Common myeloid progenitor, CD34-positive (primary cell): ENCODE data around the gene CHCHD6.

Source experiments
- CTCF ChIA-PET: fragments of 350-600 bp; sonication (Branson Sonifier 250); formaldehyde crosslinking; loops from one replicate; lab custom pipeline; 2021; ENCODE audit warnings: antibody characterized with exemption; lab: Charles Lee
- POLR2A ChIA-PET: fragments of 350-600 bp; sonication (Branson Sonifier 250); formaldehyde crosslinking; loops from one replicate; lab custom pipeline; 2021; ENCODE audit warnings: antibody characterized with exemption; lab: Charles Lee
- DNase-seq, 3 donors: peaks; one replicate each; pipeline versions ENCODE4 v3.0.0 to v3.0.0-alpha.2; 2013
- H3K27ac ChIP-seq, 2 experiments: 1 replicate in 1 of 2; 2 replicates in 1 of 2; pipeline ENCODE4 v1.7.0; 2013; ENCODE audit warnings: inconsistent platforms in 2 of 2, low read length in 2 of 2, mild to moderate bottlenecking in 2 of 2, low read depth in 1 of 2, moderate library complexity in 1 of 2; ENCODE audit not compliant: severe bottlenecking in 2 of 2, insufficient read depth in 1 of 2, poor library complexity in 1 of 2
- H3K27me3 ChIP-seq, 5 experiments: replicated peaks in 2 of 5; 1 replicate in 3 of 5; 2 replicates in 2 of 5; pipeline versions ENCODE4 v1.6.1 to v1.7.0; 2013; ENCODE audit warnings: low read length in 4 of 5, mild to moderate bottlenecking in 2 of 5, moderate library complexity in 2 of 5, inconsistent platforms in 1 of 5; ENCODE audit not compliant: insufficient read depth in 5 of 5, control insufficient read depth in 4 of 5
- H3K36me3 ChIP-seq, 4 experiments: 1 replicate in 2 of 4; 2 replicates in 2 of 4; pipeline versions ENCODE4 v1.6.1 to v1.7.0; 2013; ENCODE audit warnings: low read length in 3 of 4, control low read depth in 1 of 4, mild to moderate bottlenecking in 1 of 4; ENCODE audit not compliant: control insufficient read depth in 4 of 4, insufficient read depth in 4 of 4
- H3K4me1 ChIP-seq, 4 experiments: 1 replicate in 3 of 4; 2 replicates in 1 of 4; pipeline versions ENCODE4 v1.6.1 to v1.7.1; 2013; ENCODE audit warnings: low read length in 3 of 4, mild to moderate bottlenecking in 3 of 4, control low read depth in 1 of 4, inconsistent platforms in 1 of 4, moderate library complexity in 1 of 4; ENCODE audit not compliant: control insufficient read depth in 4 of 4, insufficient read depth in 4 of 4; ENCODE audit errors: control extremely low read depth in 1 of 4
- H3K4me3 ChIP-seq, 7 experiments: 1 replicate in 4 of 7; 2 replicates in 3 of 7; pipeline versions ENCODE4 v1.5.1 to v1.7.0; 2013; ENCODE audit warnings: mild to moderate bottlenecking in 7 of 7, low read length in 6 of 7, moderate library complexity in 6 of 7, inconsistent platforms in 2 of 7, low read depth in 2 of 7, control low read depth in 1 of 7; ENCODE audit not compliant: insufficient read depth in 4 of 7, control insufficient read depth in 1 of 7; ENCODE audit errors: extremely low read depth in 1 of 7
- H3K9me3 ChIP-seq, 5 experiments: 1 replicate in 4 of 5; 2 replicates in 1 of 5; pipeline versions ENCODE4 v1.6.1 to v1.7.1; 2013; ENCODE audit warnings: low read length in 4 of 5, mild to moderate bottlenecking in 2 of 5, inconsistent platforms in 1 of 5, low read depth in 1 of 5, moderate library complexity in 1 of 5; ENCODE audit not compliant: control insufficient read depth in 4 of 5, insufficient read depth in 2 of 5; ENCODE audit errors: control extremely low read depth in 1 of 5
- WGBS: methylation state at CpG from one replicate; pipeline ENCODE4 v1.1.5; 2013; ENCODE audit not compliant: insufficient coverage; 5-methylcytosine and 5-hydroxymethylcytosine counted together

CHCHD6 gene

GRCh38 chr3:126947429-126947828, 243.4 kb downstream of the CHCHD6 start:
- DNase-seq, result peak in 2 of 3 donors; percentile 31 to 34
- Histone ChIP-seq H3K27me3 (peaks cover 0 to 32% (median 8%) of the 10 kb centered on the region in 5 experiments), H3K36me3 (no peaks in the 10 kb centered on the region), H3K27ac (no peak overlapping the region), H3K4me1 (peaks cover 5 to 22% (median 18%) of the 10 kb centered on the region in 4 experiments), H3K4me3 (no peak overlapping the region), H3K9me3 (no peaks in the 10 kb centered on the region)
- CTCF ChIA-PET, result interaction anchor here (1.1 kb wide), 1 partner anchor 14 kb away, joined by 3 read pairs; no protein-coding TSS in a partner anchor
- WGBS, result 14% methylated on average over 8 of the region's 8 CpGs
- POLR2A ChIA-PET, result interaction anchor here (0.6 kb wide), 1 partner anchor 192 kb away, joined by 4 read pairs; no protein-coding TSS in a partner anchor

- H3K4me1 ChIP-seq, result peaks cover 5 to 22% (median 18%) of the 10 kb centered on the region in 4 experiments
- H3K4me3 ChIP-seq, result no peak overlapping the region
- no peak overlapping the region for H3K27ac ChIP-seq
- ChIA-PET CTCF (no interaction called here), POLR2A (no interaction called here)
- 100% methylated on average over 4 of the region's 14 CpGs for WGBS
- no peak for DNase-seq
- H3K36me3 ChIP-seq, result no peaks in the 10 kb centered on the region
- peaks cover 0 to 33% (median 5%) of the 10 kb centered on the region in 5 experiments for H3K27me3 ChIP-seq
- no peaks in the 10 kb centered on the region for H3K9me3 ChIP-seq
Observed at GRCh38 chr3:126948980-126949535, 245.0 kb downstream of the CHCHD6 start.

DNA sequence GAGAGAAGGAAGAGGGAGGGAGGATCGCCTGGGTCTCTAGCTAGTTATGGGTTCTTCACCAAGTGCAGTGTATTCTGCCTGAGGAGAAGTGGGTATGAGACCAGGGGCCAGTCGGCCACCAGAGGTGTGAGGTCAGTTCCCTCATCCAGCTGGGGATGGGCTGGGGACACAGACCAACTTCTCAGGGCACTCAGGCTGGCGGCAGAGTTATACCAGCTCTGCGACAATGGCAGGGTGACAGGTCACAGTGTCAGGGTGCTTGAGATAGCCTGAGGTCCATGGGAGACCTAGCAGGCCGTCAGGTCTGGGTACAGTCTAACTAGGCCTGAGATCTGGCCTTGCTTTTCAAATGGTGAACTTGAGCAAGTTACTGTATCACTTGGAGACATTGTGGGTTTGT, 247.5 kb downstream of the CHCHD6 start:
- WGBS, result 98% methylated on average over 5 of the region's 5 CpGs
- CTCF ChIA-PET, result no interaction called here

DNA sequence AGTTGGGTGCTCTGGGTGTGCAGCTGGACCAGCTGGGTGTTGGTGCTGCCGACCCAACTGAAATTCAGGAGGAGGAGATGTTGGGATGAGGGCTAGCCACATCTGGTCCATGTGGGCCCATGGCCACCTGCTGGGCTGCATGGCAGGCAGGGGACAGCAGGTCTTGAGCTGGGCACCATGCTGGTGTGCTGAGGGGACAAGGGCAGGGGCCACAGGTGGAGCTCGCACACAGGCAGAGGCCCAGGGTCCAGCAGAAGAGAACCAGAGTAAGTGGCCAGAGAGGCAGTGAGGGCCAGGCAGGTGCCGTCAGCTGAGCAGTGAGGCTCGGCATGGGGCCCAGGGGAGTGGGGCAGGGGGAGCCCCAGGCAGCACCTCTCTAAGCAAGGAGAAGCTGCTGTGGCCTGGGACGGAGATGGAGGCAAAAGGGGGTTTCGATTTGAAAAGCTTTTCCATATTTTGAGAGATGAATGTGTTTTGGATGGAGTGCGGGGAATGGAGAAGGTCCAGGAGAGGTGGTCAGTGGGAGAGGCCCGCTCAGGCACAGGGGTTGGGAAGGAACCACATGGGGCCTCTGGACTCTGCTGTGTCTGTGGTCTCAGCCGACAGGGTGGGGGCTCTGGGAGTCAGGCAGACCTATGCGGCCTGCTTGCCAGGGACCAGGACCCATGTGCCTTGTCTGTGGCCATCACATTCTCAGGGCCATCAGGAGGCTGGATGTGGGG, 248.4 kb downstream of the CHCHD6 start:
- CTCF ChIA-PET, result no interaction called here
- WGBS, result 94% methylated on average over 8 of the region's 10 CpGs
- H3K9me3 ChIP-seq, result no peaks in the 10 kb centered on the region
- POLR2A ChIA-PET, result interaction anchor here (0.6 kb wide), 1 partner anchor 141 kb away, joined by 3 read pairs; no protein-coding TSS in a partner anchor
- H3K36me3 ChIP-seq, result no peaks in the 10 kb centered on the region
- peaks cover 0 to 28% (median 3%) of the 10 kb centered on the region in 5 experiments for H3K27me3 ChIP-seq
- peaks cover 5 to 26% (median 16%) of the 10 kb centered on the region in 4 experiments for H3K4me1 ChIP-seq
- no peak overlapping the region for H3K4me3 ChIP-seq
- DNase-seq, result no peak
- H3K27ac ChIP-seq, result no peak overlapping the region

More for the DNA sequence above, 247.5 kb downstream of the CHCHD6 start:
- Histone ChIP-seq H3K4me3 (no peak overlapping the region), H3K4me1 (peaks cover 5 to 22% (median 18%) of the 10 kb centered on the region in 4 experiments), H3K9me3 (no peaks in the 10 kb centered on the region), H3K36me3 (no peaks in the 10 kb centered on the region), H3K27me3 (peaks cover 0 to 31% (median 3%) of the 10 kb centered on the region in 5 experiments), H3K27ac (no peak overlapping the region)
- no peak for DNase-seq
- POLR2A ChIA-PET, result no interaction called here

DNA sequence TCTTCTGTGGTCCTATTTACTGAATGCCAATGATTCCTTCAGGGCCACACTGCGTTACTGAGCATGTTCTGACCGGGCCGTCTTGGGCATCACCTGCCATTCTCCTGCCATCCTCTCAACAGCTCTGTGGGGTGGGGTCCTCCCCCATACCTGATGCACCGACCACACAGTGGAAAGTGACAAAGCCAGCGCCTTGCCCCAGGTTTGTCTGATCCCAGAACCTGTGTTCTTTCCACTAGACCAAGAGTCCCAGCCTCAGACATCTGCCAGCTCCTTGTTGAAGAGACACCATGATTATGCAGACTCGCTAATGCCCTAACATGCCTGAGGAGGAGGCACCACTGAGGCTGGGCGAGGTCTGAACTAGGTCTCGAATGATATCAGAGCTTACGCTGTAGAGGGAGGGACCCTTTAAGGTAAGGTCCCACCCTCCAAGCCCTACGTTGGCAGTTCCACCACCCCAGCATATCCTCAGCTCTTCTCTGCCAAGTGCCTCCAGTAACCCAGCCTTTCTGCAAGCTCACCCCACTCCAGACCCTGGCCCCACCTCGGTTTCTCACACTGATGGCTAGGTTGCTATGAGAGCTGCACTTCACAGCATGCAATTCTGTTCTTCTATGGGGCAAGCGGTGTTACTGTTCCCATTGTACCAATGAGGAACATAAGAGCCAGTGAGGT, 249.1 kb downstream of the CHCHD6 start:
- H3K4me3 ChIP-seq, result no peak overlapping the region
- H3K9me3 ChIP-seq, result no peaks in the 10 kb centered on the region
- peaks cover 5 to 19% (median 9%) of the 10 kb centered on the region in 4 experiments for H3K4me1 ChIP-seq
- peaks cover 0 to 28% (median 3%) of the 10 kb centered on the region in 5 experiments for H3K27me3 ChIP-seq
- DNase-seq, result no peak
- WGBS, result 100% methylated on average over 8 of the region's 12 CpGs
- POLR2A ChIA-PET, result interaction anchor here (0.6 kb wide), 1 partner anchor 140 kb away, joined by 3 read pairs; no protein-coding TSS in a partner anchor
- H3K27ac ChIP-seq, result no peak overlapping the region
- CTCF ChIA-PET, result no interaction called here
- no peaks in the 10 kb centered on the region for H3K36me3 ChIP-seq

GRCh38 chr3:126954141-126954842, 250.3 kb downstream of the CHCHD6 start:
- Histone ChIP-seq H3K4me3 (no peak overlapping the region), H3K4me1 (peaks cover 0 to 7% (median 0%) of the 10 kb centered on the region in 4 experiments), H3K9me3 (no peaks in the 10 kb centered on the region), H3K27ac (no peak overlapping the region), H3K36me3 (no peaks in the 10 kb centered on the region), H3K27me3 (peaks cover 0 to 27% (median 3%) of the 10 kb centered on the region in 5 experiments)
- DNase-seq, result no peak
- WGBS, result 100% methylated on average over 8 of the region's 10 CpGs
- POLR2A ChIA-PET, result no interaction called here
- CTCF ChIA-PET, result no interaction called here
